Hypothalamus (tissue), 51 donors: ENCODE results near the gene ZNF471.

Experiments
- DNase-seq, 51 donors: peaks; one replicate each; lab custom pipeline; 2025; lab: John Stamatoyannopoulos, UW

ZNF471 gene

DNA sequence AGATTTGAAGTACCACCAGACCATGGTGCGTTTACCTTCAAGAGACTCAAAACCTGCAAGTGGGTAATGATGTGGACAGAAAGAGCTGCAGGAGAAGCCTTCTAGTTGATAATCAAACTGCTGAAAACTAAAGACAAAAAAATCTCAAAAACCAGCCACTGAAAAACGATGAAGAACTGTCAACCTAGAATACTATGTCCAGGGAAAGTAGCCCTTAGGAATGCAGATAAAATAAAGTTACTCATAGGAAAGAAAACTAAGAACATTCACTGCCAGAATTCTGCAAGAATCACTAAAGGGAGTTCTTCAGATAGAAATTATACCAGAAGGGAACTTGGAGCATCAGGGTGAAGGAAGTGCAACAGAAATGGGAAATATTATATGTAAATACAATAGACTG is 64.9 kb downstream of the ZNF471 start:
- DNase-seq = no peak

DNA sequence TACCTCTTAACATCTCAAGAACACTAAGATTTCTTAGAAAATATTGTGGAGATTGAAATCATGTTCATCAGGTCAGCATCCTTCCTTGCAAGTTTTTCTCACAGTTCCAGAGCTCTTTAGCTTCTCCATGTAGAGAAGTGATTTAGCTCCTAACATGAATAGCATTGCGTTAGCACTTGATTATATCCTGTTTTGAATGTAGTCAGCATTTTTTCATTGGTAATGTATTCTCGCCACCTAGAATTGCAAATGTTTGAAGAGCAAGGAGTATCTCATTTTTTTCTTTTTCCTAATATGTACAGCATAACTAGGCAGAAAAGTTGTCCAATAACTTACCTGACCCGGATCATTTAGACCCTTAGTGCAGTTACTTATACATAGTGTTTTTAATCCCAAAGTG is 66.3 kb downstream of the ZNF471 start:
- DNase-seq = no peak

DNA sequence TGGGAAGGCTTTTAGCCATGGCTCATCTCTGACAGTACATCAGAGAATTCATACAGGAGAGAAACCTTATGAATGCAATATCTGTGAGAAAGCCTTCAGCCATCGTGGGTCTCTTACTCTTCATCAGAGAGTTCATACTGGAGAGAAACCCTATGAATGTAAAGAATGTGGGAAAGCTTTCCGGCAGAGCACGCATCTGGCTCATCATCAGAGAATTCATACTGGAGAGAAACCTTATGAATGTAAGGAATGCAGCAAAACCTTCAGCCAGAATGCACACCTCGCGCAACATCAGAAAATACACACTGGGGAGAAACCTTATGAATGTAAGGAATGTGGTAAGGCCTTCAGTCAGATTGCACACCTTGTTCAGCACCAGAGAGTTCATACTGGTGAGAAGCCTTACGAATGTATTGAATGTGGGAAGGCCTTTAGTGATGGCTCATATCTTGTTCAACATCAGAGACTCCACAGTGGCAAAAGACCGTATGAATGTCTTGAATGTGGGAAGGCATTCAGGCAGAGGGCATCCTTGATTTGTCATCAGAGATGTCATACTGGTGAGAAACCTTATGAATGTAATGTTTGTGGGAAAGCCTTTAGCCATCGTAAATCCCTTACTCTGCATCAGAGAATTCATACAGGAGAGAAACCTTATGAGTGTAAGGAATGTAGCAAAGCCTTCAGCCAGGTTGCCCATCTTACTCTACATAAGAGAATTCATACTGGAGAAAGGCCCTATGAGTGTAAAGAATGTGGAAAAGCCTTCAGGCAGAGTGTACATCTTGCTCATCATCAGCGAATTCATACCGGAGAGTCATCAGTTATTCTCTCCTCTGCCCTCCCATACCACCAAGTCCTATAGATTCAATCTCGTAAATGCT is 70.3 kb downstream of the ZNF471 start:
- no peak for DNase-seq
